Measurements from ENCODE around the gene CANX.

Gene CANX

DNA sequence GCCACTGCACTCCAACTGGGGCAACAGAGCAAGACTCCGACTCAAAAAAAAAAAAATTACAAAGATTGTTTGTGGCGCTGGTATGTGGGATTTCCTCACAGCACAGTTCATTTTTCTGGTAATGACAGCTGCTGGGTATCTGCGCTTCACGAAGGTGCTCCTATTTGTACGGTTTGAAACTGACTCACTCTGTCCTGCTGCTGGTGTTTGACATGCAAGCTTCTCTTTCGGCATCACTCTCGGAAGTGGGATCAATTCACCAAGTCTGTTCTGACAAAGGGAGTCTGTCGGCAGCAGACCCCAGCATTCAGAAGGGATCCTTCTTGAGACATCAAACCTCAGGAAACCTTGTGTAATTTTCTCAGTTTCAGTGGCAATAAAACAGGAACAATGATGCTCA lies 60.2 kb downstream of the CANX start:
- no peak for DNase-seq (ENCODE audit: low read depth in 2 of 2)

GRCh38 chr5:179759581-179760551 lies 61.1 kb downstream of the CANX start:
- DNase-seq (ENCODE audit: low read depth in 2 of 2), result peak in 1 of 2 donors; percentile 11

DNA sequence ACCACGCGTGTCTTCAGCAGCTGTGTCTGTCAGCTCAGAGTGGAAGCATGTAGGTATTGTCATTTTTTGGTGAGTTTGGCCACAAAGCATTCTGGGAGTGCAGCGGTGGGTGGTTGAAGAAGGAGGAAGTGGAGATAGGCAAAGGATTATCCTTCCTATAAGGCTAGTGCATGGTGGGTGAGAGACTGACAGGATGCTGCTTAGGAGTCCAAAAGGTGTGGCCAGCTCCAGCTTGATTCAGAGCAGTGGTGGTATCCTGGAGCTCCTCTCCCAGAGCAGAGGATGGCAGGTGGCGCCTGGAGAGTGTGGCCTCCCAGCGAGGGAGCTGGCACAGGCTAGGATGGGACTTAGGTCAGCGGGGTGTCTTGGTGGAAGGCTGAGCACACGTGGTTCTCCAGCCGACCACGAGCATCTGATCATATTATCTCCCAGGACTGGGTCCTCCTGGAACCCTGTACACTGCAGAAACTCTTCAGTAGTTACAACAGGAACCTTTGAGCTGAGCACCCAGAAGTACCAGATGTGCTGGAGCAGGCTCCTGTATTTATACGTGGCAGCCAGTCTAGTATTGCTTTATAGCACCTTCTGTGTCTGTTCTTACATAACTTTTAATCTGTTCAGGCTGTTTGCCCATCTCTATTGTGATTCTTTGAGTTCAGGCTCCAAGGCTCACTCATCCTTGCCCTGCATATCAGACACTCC lies 63.5 kb downstream of the CANX start:
- DNase-seq (ENCODE audit: low read depth in 2 of 2), result no peak

DNA sequence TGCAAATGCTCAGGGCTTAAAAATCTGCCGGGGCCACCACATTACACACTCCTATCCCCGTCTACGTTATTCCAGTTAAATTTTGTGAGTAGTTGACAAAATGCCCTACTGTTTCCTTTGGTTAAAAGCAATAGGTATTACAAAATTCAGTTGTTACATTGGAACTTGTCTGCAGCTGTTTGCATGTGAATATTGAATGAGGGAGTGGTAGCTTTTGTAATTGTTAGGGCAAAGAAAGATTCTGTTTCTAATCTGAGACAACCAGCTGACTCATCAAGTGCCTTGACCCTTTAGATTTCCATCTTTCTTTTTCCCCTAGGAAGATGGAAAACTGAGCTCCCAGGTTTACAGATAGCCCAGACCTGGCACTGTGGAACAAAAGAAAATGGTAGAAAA lies 64.0 kb downstream of the CANX start:
- DNase-seq (ENCODE audit: low read depth in 2 of 2), result no peak

DNA sequence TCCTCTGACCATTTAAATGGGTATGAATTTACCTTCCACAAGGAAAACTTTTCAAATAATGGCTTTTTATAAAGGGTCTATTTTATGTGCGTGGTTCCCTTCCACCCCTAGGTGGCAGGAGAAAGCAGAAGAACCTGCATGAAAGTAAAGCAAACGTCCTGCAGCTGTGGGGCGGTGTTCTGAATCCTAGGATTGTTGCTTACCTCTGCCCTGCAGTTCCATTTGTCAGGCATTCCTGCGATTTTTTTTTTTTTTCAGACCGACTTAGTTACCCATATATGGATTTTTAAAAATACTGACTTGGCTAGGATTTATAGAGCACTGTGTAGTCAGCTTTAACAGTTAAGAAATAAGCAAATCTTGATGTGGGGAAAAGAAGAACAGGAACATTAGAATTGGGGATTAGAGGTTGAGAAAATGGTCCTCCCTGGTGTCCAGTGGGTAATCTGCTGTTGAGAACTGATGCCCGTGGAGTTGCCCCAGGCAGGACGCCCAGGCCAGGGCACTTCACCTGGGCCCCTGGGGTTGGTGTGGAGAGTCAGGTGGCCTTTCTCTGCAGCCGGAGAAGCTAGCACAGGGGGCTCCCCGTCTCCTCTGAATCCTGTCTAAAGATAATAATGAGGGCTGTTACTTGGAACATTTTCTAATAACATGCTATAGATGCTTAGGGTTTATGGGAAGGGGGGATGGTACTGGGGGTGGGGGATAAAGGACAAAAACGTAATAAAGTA lies 64.6 kb downstream of the CANX start:
- no peak for DNase-seq (ENCODE audit: low read depth in 2 of 2)

- no peak for DNase-seq (ENCODE audit: low read depth in 2 of 2)
Measured at GRCh38 chr5:179764056-179764455, 65.3 kb downstream of the CANX start.

GRCh38 chr5:179765400-179765799 lies 66.6 kb downstream of the CANX start:
- no peak for DNase-seq (ENCODE audit: low read depth in 2 of 2)

DNA sequence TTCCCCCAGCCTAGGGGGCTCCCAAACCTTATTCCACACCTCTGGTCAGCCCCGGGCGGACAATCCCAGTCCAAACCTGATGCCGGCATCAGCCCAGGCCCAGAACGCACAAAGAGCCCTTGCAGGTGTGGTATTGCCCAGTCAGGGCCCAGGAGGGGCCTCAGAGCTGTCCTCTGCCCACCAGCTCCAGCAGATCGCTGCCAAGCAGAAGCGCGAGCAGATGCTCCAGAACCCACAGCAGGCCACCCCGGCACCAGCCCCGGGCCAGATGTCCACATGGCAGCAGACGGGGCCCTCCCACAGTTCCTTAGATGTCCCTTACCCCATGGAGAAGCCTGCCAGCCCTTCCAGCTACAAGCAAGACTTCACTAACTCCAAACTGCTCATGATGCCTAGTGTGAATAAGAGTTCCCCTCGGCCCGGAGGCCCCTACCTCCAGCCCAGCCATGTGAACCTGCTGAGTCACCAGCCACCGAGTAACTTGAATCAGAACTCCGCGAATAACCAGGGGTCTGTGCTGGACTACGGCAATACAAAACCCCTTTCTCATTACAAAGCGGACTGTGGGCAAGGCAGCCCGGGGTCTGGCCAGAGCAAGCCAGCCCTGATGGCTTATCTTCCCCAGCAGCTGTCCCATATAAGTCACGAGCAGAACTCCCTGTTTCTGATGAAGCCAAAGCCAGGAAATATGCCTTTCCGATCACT lies 67.4 kb downstream of the CANX start:
- no peak for DNase-seq (ENCODE audit: low read depth in 2 of 2)

DNA sequence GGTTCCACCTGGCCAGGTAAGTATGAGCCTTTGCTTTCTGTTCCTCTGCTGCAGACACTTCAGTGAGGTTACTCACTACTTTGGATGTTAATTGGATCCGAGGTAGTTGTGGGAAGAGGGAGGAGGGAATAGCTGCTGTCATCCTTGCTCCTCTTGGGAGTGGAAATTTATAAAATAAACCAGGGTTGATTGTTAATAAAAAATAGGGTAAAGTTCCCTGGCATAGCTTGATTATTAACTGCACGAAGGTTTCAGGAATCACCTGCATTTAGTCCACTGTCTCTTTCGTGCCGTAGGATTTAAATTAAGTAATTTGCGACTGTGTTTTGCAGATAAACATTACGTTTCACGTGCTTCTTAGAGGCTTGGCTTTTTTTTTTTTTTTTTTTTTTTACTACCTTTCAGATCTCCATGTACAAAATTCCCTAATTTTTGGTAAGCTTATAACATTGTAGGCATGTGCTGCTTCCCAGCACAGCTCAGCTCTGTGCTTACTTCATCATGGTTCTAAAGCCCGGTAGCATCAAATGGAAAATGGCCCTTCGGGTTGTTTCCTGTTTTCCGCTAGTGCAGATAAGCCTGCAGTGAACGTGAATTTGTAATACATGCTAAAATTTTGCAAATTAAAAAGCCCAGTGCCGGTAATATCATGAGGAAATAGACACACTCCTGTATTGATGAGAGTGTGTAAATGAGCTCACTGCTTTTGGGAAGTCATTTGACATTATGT lies 68.1 kb downstream of the CANX start:
- DNase-seq (ENCODE audit: low read depth in 2 of 2), result no peak

GRCh38 chr5:179767496-179768100 lies 68.8 kb downstream of the CANX start:
- no peak for DNase-seq (ENCODE audit: low read depth in 2 of 2)

- DNase-seq (ENCODE audit: low read depth in 2 of 2), result no peak
Measured at GRCh38 chr5:179768326-179769085, 69.7 kb downstream of the CANX start.

- no peak for DNase-seq (ENCODE audit: low read depth in 2 of 2)
Measured at GRCh38 chr5:179769271-179769670, 70.5 kb downstream of the CANX start.

- DNase-seq (ENCODE audit: low read depth in 2 of 2), result no peak
Measured at GRCh38 chr5:179769796-179770195, 71.0 kb downstream of the CANX start.

DNA sequence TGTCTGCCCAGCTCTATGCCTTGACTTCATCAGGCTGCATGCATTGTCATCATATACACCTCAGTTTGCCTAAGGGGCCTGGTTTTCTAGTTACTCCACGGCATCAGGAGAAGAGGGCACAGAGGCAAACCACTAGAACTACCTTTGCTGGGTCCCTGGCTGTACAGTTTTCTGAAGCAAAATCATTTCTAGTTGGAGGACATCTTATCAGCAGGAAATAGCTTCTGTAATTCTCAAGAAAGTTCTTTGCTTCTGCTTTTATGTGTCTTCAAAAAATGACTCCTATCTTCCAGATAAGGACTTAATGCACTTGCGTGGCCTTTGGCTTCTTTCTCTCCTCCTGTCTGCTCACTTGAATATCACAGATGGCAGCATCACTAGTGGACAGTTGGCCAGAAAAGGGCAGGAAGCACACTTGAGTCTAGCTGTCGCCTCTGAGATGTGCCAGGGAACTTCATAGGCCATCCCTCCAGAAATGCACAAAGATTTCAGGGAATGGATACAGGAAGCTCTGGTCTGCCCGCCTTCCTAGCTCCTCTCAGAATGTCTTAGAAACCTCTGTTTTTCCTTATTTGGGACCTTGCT lies 72.6 kb downstream of the CANX start:
- DNase-seq (ENCODE audit: low read depth in 2 of 2), result no peak

- no peak for DNase-seq (ENCODE audit: low read depth in 2 of 2)
Measured at GRCh38 chr5:179772351-179772750, 73.6 kb downstream of the CANX start.

DNA sequence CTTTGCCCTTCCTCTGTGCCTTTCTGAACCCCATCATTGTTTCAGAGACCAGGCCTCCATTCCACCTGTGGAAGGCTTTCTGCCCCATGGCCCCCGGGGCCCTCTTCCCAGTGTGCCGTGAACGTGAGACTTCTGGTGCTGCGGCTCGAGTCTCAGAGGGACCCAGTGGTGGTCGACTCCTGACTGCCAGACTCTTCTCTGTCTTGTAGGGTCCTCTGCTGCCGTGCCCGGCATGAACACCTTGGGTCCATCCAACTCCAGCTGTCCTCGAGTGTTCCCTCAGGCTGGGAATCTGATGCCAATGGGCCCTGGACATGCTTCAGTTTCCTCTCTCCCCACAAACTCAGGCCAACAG lies 74.9 kb downstream of the CANX start:
- no peak for DNase-seq (ENCODE audit: low read depth in 2 of 2)

DNA sequence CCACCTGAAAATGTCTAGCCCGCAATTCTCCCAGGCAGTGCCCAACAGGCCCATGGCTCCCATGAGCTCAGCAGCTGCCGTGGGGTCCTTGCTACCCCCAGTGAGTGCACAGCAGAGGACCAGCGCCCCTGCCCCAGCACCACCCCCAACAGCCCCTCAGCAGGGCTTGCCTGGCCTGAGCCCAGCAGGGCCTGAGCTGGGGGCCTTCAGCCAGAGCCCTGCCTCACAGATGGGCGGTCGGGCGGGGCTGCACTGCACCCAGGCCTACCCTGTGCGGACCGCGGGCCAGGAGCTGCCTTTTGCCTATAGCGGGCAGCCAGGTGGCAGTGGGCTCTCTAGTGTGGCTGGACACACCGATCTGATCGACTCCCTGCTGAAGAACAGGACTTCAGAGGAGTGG lies 75.7 kb downstream of the CANX start:
- DNase-seq (ENCODE audit: low read depth in 2 of 2), result no peak

DNA sequence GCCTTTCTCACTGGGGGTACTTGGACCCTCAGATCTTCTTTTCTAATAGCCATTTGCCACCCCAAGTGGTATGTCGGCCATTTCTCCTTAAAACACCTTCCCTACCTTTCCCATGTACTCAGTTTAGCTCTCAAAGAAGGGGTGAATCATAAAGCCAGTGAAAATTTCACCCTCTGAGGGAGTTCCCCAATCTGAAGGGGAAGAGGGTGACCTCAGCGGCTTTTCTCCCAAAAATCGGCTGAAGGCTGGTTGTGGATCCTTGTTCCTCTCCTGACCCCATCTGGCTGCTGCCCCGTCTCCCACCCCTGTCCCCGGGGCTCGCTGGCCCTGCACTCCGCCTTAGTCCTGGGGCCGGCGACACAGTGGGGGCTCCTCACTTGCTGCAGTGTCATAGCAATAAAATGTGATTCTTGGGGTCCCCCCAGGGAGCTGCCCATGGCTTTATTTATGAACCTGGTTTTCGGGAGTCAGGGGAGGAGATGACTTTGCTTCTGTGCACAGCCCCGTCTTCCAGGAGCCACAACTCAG lies 77.7 kb downstream of the CANX start:
- DNase-seq (ENCODE audit: low read depth in 2 of 2), result no peak

GRCh38 chr5:179777456-179777855 lies 78.7 kb downstream of the CANX start:
- DNase-seq (ENCODE audit: low read depth in 2 of 2), result no peak

Data from stimulated activated CD8-positive, alpha-beta memory T cell treated with anti-CD3 and anti-CD28 coated beads, Interleukin-2, amount 100 ng/mL, for 48 hours (primary cell).